Stimulated activated CD8-positive, alpha-beta memory T cell treated with anti-CD3 and anti-CD28 coated beads, Interleukin-7, amount 100 ng/mL, for 48 hours (primary cell): ENCODE results near the gene SRP14.
A peak's percentile ranks its signal among the peaks of the same experiment; 100 is the strongest.
"Not testable (repeated sequence)": the region's sequence is repeated elsewhere in the genome, so short reads cannot be mapped to it uniquely, and the experiment has no call there.

Source experiments
- DNase-seq, 2 donors: peaks; one replicate each; pipeline ENCODE4 v3.0.0-alpha.2; 2020; ENCODE audit warnings: low read depth in 1 of 2; ENCODE audit errors: extremely low read depth in 1 of 2

Gene SRP14

GRCh38 chr15:40038638-40039543, at the start of gene SRP14:
Gene SRP14, minus strand, starts transcription at chr15:40039181. Its CDS starts 65 bp downstream, at chr15:40039116.
- peak; percentile 92 to 95 for DNase-seq

GRCh38 chr15:40087991-40088928, 49.3 kb upstream of the SRP14 start:
- no peak for DNase-seq

GRCh38 chr15:40087068-40087810, 48.3 kb upstream of the SRP14 start:
- DNase-seq: no peak

- no peak for DNase-seq
These were observed 46.3 kb upstream of the SRP14 start for GRCh38 chr15:40085266-40085665.

- no peak for DNase-seq
These were observed 45.7 kb upstream of the SRP14 start for GRCh38 chr15:40084650-40085049.

GRCh38 chr15:40082195-40082883, 43.4 kb upstream of the SRP14 start:
- no peak for DNase-seq

- DNase-seq: no peak
These were observed 42.8 kb upstream of the SRP14 start for GRCh38 chr15:40081691-40082194.

GRCh38 chr15:40080847-40081246, 41.9 kb upstream of the SRP14 start:
- no peak for DNase-seq

- no peak for DNase-seq
These were observed 41.1 kb upstream of the SRP14 start for GRCh38 chr15:40080104-40080503.

- no peak for DNase-seq
These were observed 40.5 kb upstream of the SRP14 start for GRCh38 chr15:40079456-40079855.

- DNase-seq: no peak
These were observed 36.5 kb upstream of the SRP14 start for GRCh38 chr15:40075298-40076044.

- DNase-seq: not testable (repeated sequence)
These were observed 35.7 kb upstream of the SRP14 start for GRCh38 chr15:40074656-40075055.

GRCh38 chr15:40073716-40074490, 34.9 kb upstream of the SRP14 start:
- DNase-seq: not testable (repeated sequence)

- DNase-seq: no peak
These were observed 33.4 kb upstream of the SRP14 start for GRCh38 chr15:40072216-40072990.

- DNase-seq: no peak
These were observed 31.7 kb upstream of the SRP14 start for GRCh38 chr15:40070608-40071218.

GRCh38 chr15:40070166-40070557, 31.2 kb upstream of the SRP14 start:
- no peak for DNase-seq
